ENCODE measurements around the gene FLVCR2. TPM values are rescaled to one million over a fixed set of nuclear protein-coding genes. Genes with fewer than 3 reads are reported as not detected.

Gene FLVCR2
- total and polyA plus RNA-seq, 2 donors (not counting 1 experiment from before 2014, with no cell fraction given) = 7.0 to 7.3 TPM

DNA sequence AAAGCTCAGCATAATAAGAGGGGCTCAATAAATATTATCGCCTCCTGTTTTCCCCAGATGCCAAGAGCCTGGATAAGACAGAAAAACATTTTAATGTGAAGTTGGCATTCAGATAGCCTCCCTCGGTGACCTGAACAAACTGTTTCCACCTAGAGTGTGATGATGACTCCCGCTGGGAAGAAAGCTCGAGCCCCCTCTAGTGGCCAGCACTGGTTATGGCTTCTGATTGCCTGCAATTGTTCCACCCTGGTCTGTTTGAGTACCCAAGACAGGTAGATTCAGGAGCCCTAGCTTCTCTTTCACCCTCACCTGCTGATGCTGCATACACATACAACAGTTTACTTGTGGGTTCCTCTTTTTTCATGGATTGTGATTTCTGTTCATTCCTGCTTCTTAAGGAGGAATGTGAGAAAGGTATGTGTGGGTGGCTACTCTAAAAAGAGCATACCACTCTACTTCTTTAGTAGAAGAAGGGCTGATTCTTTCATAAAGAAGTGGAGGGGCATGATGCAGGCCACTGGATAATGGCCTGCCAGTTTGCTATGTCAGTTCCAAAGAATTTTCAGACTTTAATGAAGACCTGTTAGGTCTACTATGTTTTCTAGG lies 75.8 kb downstream of the FLVCR2 start:
- H3K4me1 ChIP-seq (ENCODE audit: control insufficient read depth, extremely low read depth, insufficient read depth, low read length) = peaks cover 2% of the 10 kb centered on the region
- no peak for TF ChIP-seq EZH2 (IDR thresholded peaks at IDR 0.05; ENCODE audit: low read length, missing control alignments)
- TF ChIP-seq, protein P1, sequence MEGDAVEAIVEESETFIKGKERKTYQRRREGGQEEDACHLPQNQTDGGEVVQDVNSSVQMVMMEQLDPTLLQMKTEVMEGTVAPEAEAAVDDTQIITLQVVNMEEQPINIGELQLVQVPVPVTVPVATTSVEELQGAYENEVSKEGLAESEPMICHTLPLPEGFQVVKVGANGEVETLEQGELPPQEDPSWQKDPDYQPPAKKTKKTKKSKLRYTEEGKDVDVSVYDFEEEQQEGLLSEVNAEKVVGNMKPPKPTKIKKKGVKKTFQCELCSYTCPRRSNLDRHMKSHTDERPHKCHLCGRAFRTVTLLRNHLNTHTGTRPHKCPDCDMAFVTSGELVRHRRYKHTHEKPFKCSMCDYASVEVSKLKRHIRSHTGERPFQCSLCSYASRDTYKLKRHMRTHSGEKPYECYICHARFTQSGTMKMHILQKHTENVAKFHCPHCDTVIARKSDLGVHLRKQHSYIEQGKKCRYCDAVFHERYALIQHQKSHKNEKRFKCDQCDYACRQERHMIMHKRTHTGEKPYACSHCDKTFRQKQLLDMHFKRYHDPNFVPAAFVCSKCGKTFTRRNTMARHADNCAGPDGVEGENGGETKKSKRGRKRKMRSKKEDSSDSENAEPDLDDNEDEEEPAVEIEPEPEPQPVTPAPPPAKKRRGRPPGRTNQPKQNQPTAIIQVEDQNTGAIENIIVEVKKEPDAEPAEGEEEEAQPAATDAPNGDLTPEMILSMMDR (conservative IDR thresholded peaks at IDR 0.05 in 1 of 2, IDR thresholded peaks at IDR 0.05 in 1 of 2; ENCODE audit: low read depth in 1 of 2, low read length in 2 of 2) = peak; percentile 99
- H3K4me3 ChIP-seq (replicated peaks in 1 of 4; ENCODE audit: control extremely low read depth in 1 of 4, insufficient read depth in 1 of 4, low read depth in 3 of 4, low read length in 4 of 4) = no peak overlapping the region
- H4K20me1 ChIP-seq (ENCODE audit: control insufficient read depth, extremely low read depth, insufficient read depth, low read length) = no peaks in the 10 kb centered on the region
- DNase-seq (ENCODE audit: low read depth in 2 of 2) = peak; percentile 26 to 72
- H3K4me2 ChIP-seq (ENCODE audit: extremely low read depth, insufficient read depth, low read length) = no peak overlapping the region
- no peaks in the 10 kb centered on the region for H3K79me2 ChIP-seq (ENCODE audit: control insufficient read depth, insufficient read depth, low read length)
- H3K36me3 ChIP-seq (ENCODE audit: control insufficient read depth, insufficient read depth, low read length) = peaks cover 12% of the 10 kb centered on the region
- H2AFZ ChIP-seq (ENCODE audit: low read length) = no peak overlapping the region
- H3K9me3 ChIP-seq (ENCODE audit: control insufficient read depth, insufficient read depth, low read depth, low read length) = no peaks in the 10 kb centered on the region
- no peak overlapping the region for H3K27ac ChIP-seq (ENCODE audit: insufficient read depth, low read length)
- H3K9ac ChIP-seq (ENCODE audit: insufficient read depth, low read length) = no peak overlapping the region
- H3K27me3 ChIP-seq (ENCODE audit: control insufficient read depth, insufficient read depth, low read length) = no peaks in the 10 kb centered on the region

DNA sequence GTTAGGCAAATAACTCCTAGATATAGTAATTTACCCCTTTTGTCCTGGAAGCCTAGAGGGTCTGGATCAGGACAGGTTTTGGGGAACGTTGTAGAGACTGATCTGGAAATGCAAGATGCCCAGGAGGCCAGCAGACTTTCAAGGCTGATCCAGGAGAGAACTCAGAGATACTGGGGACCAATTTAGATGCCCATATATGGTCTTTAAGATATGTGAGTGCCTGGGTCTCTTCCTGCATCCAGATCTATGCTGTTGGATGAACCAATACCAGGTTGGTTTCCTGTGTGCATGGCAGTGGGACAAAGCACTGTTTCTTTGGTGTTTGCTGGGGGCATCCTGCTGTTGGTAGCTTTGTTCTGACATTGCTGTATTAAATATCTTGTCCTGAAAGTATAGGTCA lies 76.8 kb downstream of the FLVCR2 start:
- H3K4me3 ChIP-seq (replicated peaks in 1 of 4; ENCODE audit: control extremely low read depth in 1 of 4, insufficient read depth in 1 of 4, low read depth in 3 of 4, low read length in 4 of 4) = no peak overlapping the region
- no peaks in the 10 kb centered on the region for H3K4me1 ChIP-seq (ENCODE audit: control insufficient read depth, extremely low read depth, insufficient read depth, low read length)
- H3K9ac ChIP-seq (ENCODE audit: insufficient read depth, low read length) = no peak overlapping the region
- no peaks in the 10 kb centered on the region for H3K27me3 ChIP-seq (ENCODE audit: control insufficient read depth, insufficient read depth, low read length)
- H3K79me2 ChIP-seq (ENCODE audit: control insufficient read depth, insufficient read depth, low read length) = no peaks in the 10 kb centered on the region
- peaks cover 8% of the 10 kb centered on the region for H3K36me3 ChIP-seq (ENCODE audit: control insufficient read depth, insufficient read depth, low read length)
- TF ChIP-seq EZH2 (IDR thresholded peaks at IDR 0.05; ENCODE audit: low read length, missing control alignments) = no peak
- TF ChIP-seq, protein P1 (conservative IDR thresholded peaks at IDR 0.05 in 1 of 2, IDR thresholded peaks at IDR 0.05 in 1 of 2; ENCODE audit: low read depth in 1 of 2, low read length in 2 of 2) = no peak
- H3K4me2 ChIP-seq (ENCODE audit: extremely low read depth, insufficient read depth, low read length) = no peak overlapping the region
- H3K27ac ChIP-seq (ENCODE audit: insufficient read depth, low read length) = no peak overlapping the region
- no peaks in the 10 kb centered on the region for H4K20me1 ChIP-seq (ENCODE audit: control insufficient read depth, extremely low read depth, insufficient read depth, low read length)
- no peaks in the 10 kb centered on the region for H3K9me3 ChIP-seq (ENCODE audit: control insufficient read depth, insufficient read depth, low read depth, low read length)
- H2AFZ ChIP-seq (ENCODE audit: low read length) = no peak overlapping the region
- DNase-seq (ENCODE audit: low read depth in 2 of 2) = no peak

DNA sequence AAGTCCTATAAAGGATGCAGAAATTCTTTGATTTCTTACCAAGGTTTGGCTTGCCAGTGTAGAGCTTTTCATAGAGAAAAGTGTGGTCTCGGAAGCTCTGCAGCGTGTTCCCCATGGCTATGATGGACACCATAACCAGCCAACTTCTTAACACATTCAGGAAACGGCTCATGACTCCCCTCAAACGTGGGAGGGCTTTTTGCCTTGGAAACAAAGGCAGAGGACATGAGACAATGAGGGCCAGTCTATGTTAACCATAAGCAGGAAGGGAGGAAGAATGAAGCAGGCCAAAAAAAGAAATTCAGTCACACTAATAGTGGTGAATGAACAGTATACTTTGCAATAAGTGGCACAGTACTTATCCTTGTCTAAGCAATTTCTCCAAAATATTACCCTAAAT lies 78.9 kb downstream of the FLVCR2 start:
- H4K20me1 ChIP-seq (ENCODE audit: control insufficient read depth, extremely low read depth, insufficient read depth, low read length) = no peaks in the 10 kb centered on the region
- H3K27ac ChIP-seq (ENCODE audit: insufficient read depth, low read length) = no peak overlapping the region
- H3K9me3 ChIP-seq (ENCODE audit: control insufficient read depth, insufficient read depth, low read depth, low read length) = no peaks in the 10 kb centered on the region
- peaks cover 2% of the 10 kb centered on the region for H3K79me2 ChIP-seq (ENCODE audit: control insufficient read depth, insufficient read depth, low read length)
- H3K4me1 ChIP-seq (ENCODE audit: control insufficient read depth, extremely low read depth, insufficient read depth, low read length) = no peaks in the 10 kb centered on the region
- H2AFZ ChIP-seq (ENCODE audit: low read length) = no peak overlapping the region
- H3K4me2 ChIP-seq (ENCODE audit: extremely low read depth, insufficient read depth, low read length) = no peak overlapping the region
- H3K4me3 ChIP-seq (replicated peaks in 1 of 4; ENCODE audit: control extremely low read depth in 1 of 4, insufficient read depth in 1 of 4, low read depth in 3 of 4, low read length in 4 of 4) = no peak overlapping the region
- H3K27me3 ChIP-seq (ENCODE audit: control insufficient read depth, insufficient read depth, low read length) = no peaks in the 10 kb centered on the region
- TF ChIP-seq, protein P1 (conservative IDR thresholded peaks at IDR 0.05 in 1 of 2, IDR thresholded peaks at IDR 0.05 in 1 of 2; ENCODE audit: low read depth in 1 of 2, low read length in 2 of 2) = no peak
- TF ChIP-seq EZH2 (IDR thresholded peaks at IDR 0.05; ENCODE audit: low read length, missing control alignments) = no peak
- H3K36me3 ChIP-seq (ENCODE audit: control insufficient read depth, insufficient read depth, low read length) = peaks cover 2% of the 10 kb centered on the region
- no peak for DNase-seq (ENCODE audit: low read depth in 2 of 2)
- no peak overlapping the region for H3K9ac ChIP-seq (ENCODE audit: insufficient read depth, low read length)

Data from fibroblast of lung (primary cell).